GM12878 (cell line): ENCODE measurements around the gene ADAMTSL1. TPM values are rescaled to one million over a fixed set of nuclear protein-coding genes. Genes with fewer than 3 reads are reported as not detected.

Experiments
- ATAC-seq: fragments of 200-7000 bp; cut with Tn5 transposase; 3 replicates; pipeline ENCODE4 v1.9.1; 2020; ENCODE audit warnings: mild to moderate bottlenecking, moderate library complexity
- BruUV-seq: library from RNA; stranded (reverse); fragments of 400-500 nt; replicated peaks from 2 replicates; lab custom pipeline; 2021; lab: Mats Ljungman, UMichigan
- CTCF ChIA-PET: fragments of 300-600 bp; sonication (Branson Sonifier 250); formaldehyde crosslinking; extraction: SDS; loops from one replicate; lab custom pipeline; 2021; ENCODE audit warnings: inconsistent platforms; lab: Yijun Ruan, JAX
- POLR2A ChIA-PET: fragments of 350-600 bp; formaldehyde crosslinking; extraction: SDS; loops from one replicate; lab custom pipeline; 2021; ENCODE audit warnings: inconsistent platforms; lab: Charles Lee
- RAD21 ChIA-PET: fragments of 300-600 bp; sonication (Branson Sonifier 250); formaldehyde crosslinking; loops from one replicate; lab custom pipeline; 2023; ENCODE audit warnings: antibody characterized with exemption; ENCODE audit not compliant: unreplicated experiment; lab: Charles Lee
- SMC1A ChIA-PET: fragments of 300-600 bp; sonication (Branson Sonifier 250); formaldehyde crosslinking; loops from one replicate; lab custom pipeline; 2023; ENCODE audit not compliant: unreplicated experiment, uncharacterized antibody; lab: Charles Lee
- DNase-seq: peaks from one replicate; pipeline ENCODE4 v3.0.0-alpha.2; 2011; ENCODE audit warnings: low read depth, low spot score
- FAIRE-seq: peaks from 3 replicates; lab custom pipeline; 2011; peaks lifted over from hg19 to GRCh38; lab: Jason Lieb, UNC
- H2AFZ ChIP-seq: 2 replicates; pipeline ENCODE4 v1.6.0; 2011; ENCODE audit warnings: low read depth, low read length, control low read depth; ENCODE audit not compliant: control insufficient read depth
- H3K27ac ChIP-seq: 2 replicates; pipeline ENCODE4 v1.5.1; 2011; ENCODE audit warnings: control low read depth; ENCODE audit not compliant: control insufficient read depth, insufficient read depth
- H3K27me3 ChIP-seq, 2 experiments: replicated peaks in 1 of 2; 2 replicates each; pipeline versions ENCODE4 v1.6.0 to v1.6.1; 2011; ENCODE audit warnings: low read length in 1 of 2; ENCODE audit not compliant: control insufficient read depth in 2 of 2, insufficient read depth in 2 of 2
- H3K36me3 ChIP-seq, 2 experiments: 2 replicates each; pipeline ENCODE4 v1.5.1; 2011; ENCODE audit warnings: low read length in 1 of 2; ENCODE audit not compliant: control insufficient read depth in 2 of 2, insufficient read depth in 2 of 2
- H3K4me1 ChIP-seq: 2 replicates; pipeline ENCODE4 v1.6.1; 2011; ENCODE audit warnings: mild to moderate bottlenecking, low read length, moderate library complexity, mixed read lengths; ENCODE audit not compliant: control insufficient read depth, insufficient read depth
- H3K4me2 ChIP-seq: 2 replicates; pipeline ENCODE4 v1.6.0; 2011; ENCODE audit warnings: control low read depth; ENCODE audit not compliant: control insufficient read depth, insufficient read depth
- H3K4me3 ChIP-seq: fragments of 200-600 bp; sonication (generic); 2 replicates; pipeline ENCODE4 v1.5.1; 2016
- H3K79me2 ChIP-seq: 2 replicates; pipeline ENCODE4 v1.6.0; 2011; ENCODE audit warnings: low read length; ENCODE audit not compliant: control insufficient read depth, insufficient read depth
- H3K9ac ChIP-seq: 2 replicates; pipeline ENCODE4 v1.8.0; 2011; ENCODE audit warnings: low read length, control low read depth, mixed read lengths; ENCODE audit not compliant: control insufficient read depth, insufficient read depth
- H3K9me3 ChIP-seq: replicated peaks from 3 replicates; pipeline ENCODE4 v1.5.1; 2011; ENCODE audit warnings: mild to moderate bottlenecking, low read length; ENCODE audit not compliant: control insufficient read depth, insufficient read depth
- H4K20me1 ChIP-seq: 2 replicates; pipeline ENCODE4 v1.6.0; 2011; ENCODE audit not compliant: control insufficient read depth, insufficient read depth
- ATF3 ChIP-seq: IDR thresholded peaks from 2 replicates; pipeline ENCODE4 v1.6.1; 2011; ENCODE audit warnings: low read depth, mild to moderate bottlenecking, low read length, moderate library complexity, borderline replicate concordance; ENCODE audit errors: extremely low read depth
- E2F8 ChIP-seq: fragments of 450-650 bp; IDR thresholded peaks from 2 replicates; pipeline ENCODE4 v1.6.1; 2018; ENCODE audit warnings: mild to moderate bottlenecking, low read depth, moderate library complexity; ENCODE audit not compliant: partially characterized antibody
- EZH2 ChIP-seq: IDR thresholded peaks from 2 replicates; pipeline ENCODE4 v1.6.1; 2012; ENCODE audit warnings: low read depth, mild to moderate bottlenecking, control low read depth, inconsistent platforms, low read length, borderline replicate concordance; ENCODE audit not compliant: control insufficient read depth
- FOXM1 ChIP-seq: IDR thresholded peaks from 2 replicates; pipeline ENCODE4 v1.6.1; 2012; ENCODE audit warnings: low read depth, mild to moderate bottlenecking, inconsistent platforms, low read length, moderate library complexity
- JUNB ChIP-seq: IDR thresholded peaks from 2 replicates; pipeline ENCODE4 v1.6.1; 2016; ENCODE audit warnings: antibody characterized with exemption, mild to moderate bottlenecking
- KAT2A ChIP-seq: conservative IDR thresholded peaks from 2 replicates; pipeline ENCODE4 v1.6.1; 2011; ENCODE audit warnings: low read depth, low read length; ENCODE audit not compliant: control insufficient read depth
- MEF2B ChIP-seq: fragments of 450-650 bp; IDR thresholded peaks from 2 replicates; pipeline ENCODE4 v1.6.1; 2018; ENCODE audit warnings: mild to moderate bottlenecking, moderate library complexity; ENCODE audit not compliant: partially characterized antibody, poor library complexity, severe bottlenecking
- NBN ChIP-seq: fragments of 450-650 bp; IDR thresholded peaks from 2 replicates; pipeline ENCODE4 v1.6.1; 2016
- NFYA ChIP-seq: IDR thresholded peaks from 2 replicates; pipeline ENCODE4 v1.6.1; 2011; ENCODE audit warnings: low read depth, mild to moderate bottlenecking, low read length, improper control_type of control experiment, borderline replicate concordance
- PAX8 ChIP-seq: fragments of 450-650 bp; IDR thresholded peaks from 2 replicates; pipeline ENCODE4 v1.6.1; 2017; ENCODE audit warnings: mild to moderate bottlenecking, moderate library complexity
- RAD51 ChIP-seq: fragments of 450-650 bp; IDR thresholded peaks from 2 replicates; pipeline ENCODE4 v1.6.1; 2016; ENCODE audit warnings: moderate library complexity, mild to moderate bottlenecking, inconsistent platforms
- ZBTB11 ChIP-seq: fragments of 450-650 bp; formaldehyde crosslinking; IDR thresholded peaks from 2 replicates; pipeline ENCODE4 v1.5.0; 2022; ENCODE audit warnings: mild to moderate bottlenecking, missing genetic modification characterization
- ZNF24 ChIP-seq: fragments of 450-650 bp; IDR thresholded peaks from 2 replicates; pipeline ENCODE4 v1.6.1; 2017; ENCODE audit warnings: antibody characterized with exemption, mild to moderate bottlenecking
- WGBS: methylation state at CpG from one replicate; pipeline ENCODE4 v1.1.6; 2016; ENCODE audit warnings: low lambda C conversion rate; ENCODE audit not compliant: insufficient replicate concordance, insufficient coverage; ENCODE audit errors: missing lambda C conversion rate; 5-methylcytosine and 5-hydroxymethylcytosine counted together
- in situ Hi-C: fragments of 300-500 bp; cut with MboI; formaldehyde crosslinking; loops from 9 replicates; pipeline ENCODE4 v1.14.3; 2018; ENCODE audit warnings: mixed read lengths
- intact Hi-C: fragments of 100-400 bp; cut with micrococcal nuclease; formaldehyde crosslinking; loops from one replicate; pipeline ENCODE4 v1.14.2; 2022; ENCODE audit not compliant: unreplicated experiment
- polyA plus RNA-seq, 11 experiments: library from polyadenylated mRNA; depleted of rRNA in 4 of 11; unstranded in 6 of 11; stranded (reverse) in 5 of 11; fragments of >200 nt; fragmentation: Nextera tagmentation in 4 of 11; fragmentation: Illumina TruSeq in 1 of 11; extraction: Ambion mirVana in 4 of 11; extraction: Trizol in 1 of 11; gene quantifications; 1 replicate in 1 of 11; 2 replicates in 10 of 11; pipeline versions ENCODE4 v1.2.1 to v1.2.3, GENCODE V29; 2011 to 2016; ENCODE audit warnings: inconsistent platforms in 2 of 11, missing spikeins in 2 of 11, low read depth in 1 of 11
- total RNA-seq, 4 experiments: library from RNA; depleted of rRNA in 3 of 4; stranded (reverse); fragments of >200 nt in 3 of 4; fragmentation: Illumina TruSeq in 1 of 4; extraction: Trizol in 1 of 4; gene quantifications; 2 replicates each; pipeline versions ENCODE4 v1.2.1 to v1.2.3, GENCODE V29; 2013 to 2021
- TF ChIP-seq, protein P1 (sequence below): fragments of 450-650 bp; IDR thresholded peaks from 2 replicates; pipeline ENCODE4 v1.6.1; 2016; ENCODE audit warnings: mild to moderate bottlenecking

Gene ADAMTSL1
- total and polyA plus RNA-seq, 10 of the 15 experiments (the other 5 are each of a cell fraction or from before 2014, with no cell fraction given) = 0.01 to 0.10 (median 0.07) TPM; not detected in 6

- no peak overlapping the region for H3K4me2 ChIP-seq
- H3K4me1 ChIP-seq = no peaks in the 10 kb centered on the region
- H2AFZ ChIP-seq = no peak overlapping the region
- no peaks in the 10 kb centered on the region for H3K36me3 ChIP-seq
- no peak for ATAC-seq
- H3K27ac ChIP-seq = no peak overlapping the region
- in situ Hi-C loops (loop anchor here (10.0 kb wide), 1 partner anchor 60 kb away; no protein-coding TSS in a partner anchor), intact Hi-C loops (no loop called here)
- no peak overlapping the region for H3K4me3 ChIP-seq
- POLR2A ChIA-PET = no interaction called here
- no peaks in the 10 kb centered on the region for H3K79me2 ChIP-seq
- 35% methylated on average over 4 of the region's 4 CpGs for WGBS
- H3K27me3 ChIP-seq = no peaks in the 10 kb centered on the region
- no peak for DNase-seq
- no peaks in the 10 kb centered on the region for H4K20me1 ChIP-seq
- SMC1A ChIA-PET = no interaction called here
- no peak for FAIRE-seq
- CTCF ChIA-PET = no interaction called here
- BruUV-seq = no TSS peak
- RAD21 ChIA-PET = no interaction called here
- no peaks in the 10 kb centered on the region for H3K9me3 ChIP-seq
- H3K9ac ChIP-seq = no peak overlapping the region
- TF ChIP-seq MEF2B (no peak), RAD51 (no peak), JUNB (no peak), ZBTB11 (CRISPR knock-in tag) (no peak), ATF3 (no peak), FOXM1 (no peak), KAT2A (no peak), EZH2 (no peak), NFYA (no peak), NBN (no peak), E2F8 (no peak), ZNF24 (no peak), PAX8 (no peak)
- TF ChIP-seq, protein P1, sequence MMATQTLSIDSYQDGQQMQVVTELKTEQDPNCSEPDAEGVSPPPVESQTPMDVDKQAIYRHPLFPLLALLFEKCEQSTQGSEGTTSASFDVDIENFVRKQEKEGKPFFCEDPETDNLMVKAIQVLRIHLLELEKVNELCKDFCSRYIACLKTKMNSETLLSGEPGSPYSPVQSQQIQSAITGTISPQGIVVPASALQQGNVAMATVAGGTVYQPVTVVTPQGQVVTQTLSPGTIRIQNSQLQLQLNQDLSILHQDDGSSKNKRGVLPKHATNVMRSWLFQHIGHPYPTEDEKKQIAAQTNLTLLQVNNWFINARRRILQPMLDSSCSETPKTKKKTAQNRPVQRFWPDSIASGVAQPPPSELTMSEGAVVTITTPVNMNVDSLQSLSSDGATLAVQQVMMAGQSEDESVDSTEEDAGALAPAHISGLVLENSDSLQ = no peak
These were observed 830 bp downstream of the ADAMTSL1 start for GRCh38 chr9:18474783-18475182.
